ENCODE data around the gene COL4A1. TPM values are rescaled to one million over a fixed set of nuclear protein-coding genes. Genes with fewer than 3 reads are reported as not detected.

Gene COL4A1
- total RNA-seq, 2 experiments from 2014 or later, result 0.08 to 0.16 TPM

- H3K4me1 Mint-ChIP-seq (ENCODE audit: low read depth), result no peaks in the 10 kb centered on the region
- POLR2A ChIA-PET, result no interaction called here
- peaks cover 46% of the 10 kb centered on the region for H3K27me3 Mint-ChIP-seq
- peaks cover 4 to 11% of the 10 kb centered on the region in 2 experiments for H3K27me3 ChIP-seq (ENCODE audit: control insufficient read depth in 1 of 2, insufficient read depth in 2 of 2, low read length in 2 of 2)
- H3K36me3 ChIP-seq (ENCODE audit: insufficient read depth, low read length), result no peaks in the 10 kb centered on the region
- no peak for DNase-seq
- H3K4me3 ChIP-seq (ENCODE audit: low read length), result no peak overlapping the region
- no peak overlapping the region for H3K27ac ChIP-seq (ENCODE audit: low read depth in 1 of 2, low read length in 2 of 2)
- H3K4me1 ChIP-seq (ENCODE audit: insufficient read depth, low read length), result no peaks in the 10 kb centered on the region
- no peak for ATAC-seq (ENCODE audit: poor library complexity)
- H3K9me3 Mint-ChIP-seq, result no peaks in the 10 kb centered on the region
- TF ChIP-seq CTCF (IDR thresholded peaks at IDR 0.05), result no peak
- H3K36me3 Mint-ChIP-seq (ENCODE audit: low read depth), result no peaks in the 10 kb centered on the region
- H3K4me3 Mint-ChIP-seq, result no peak overlapping the region
- no peak overlapping the region for H3K27ac Mint-ChIP-seq
- CTCF ChIA-PET, result no interaction called here
- intact Hi-C loops (cut with DNase I, micrococcal nuclease), result no loop called here
- peaks cover 0 to 7% of the 10 kb centered on the region in 2 experiments for H3K9me3 ChIP-seq (ENCODE audit: control insufficient read depth in 1 of 2, insufficient read depth in 1 of 2, low read length in 2 of 2)
Measured at GRCh38 chr13:110263404-110263803, 43.6 kb downstream of the COL4A1 start.

- Mint-ChIP-seq H3K9me3 (no peaks in the 10 kb centered on the region), H3K27me3 (peaks cover 46% of the 10 kb centered on the region), H3K27ac (no peak overlapping the region), H3K4me3 (no peak overlapping the region), H3K4me1 (ENCODE audit: low read depth) (no peaks in the 10 kb centered on the region), H3K36me3 (ENCODE audit: low read depth) (no peaks in the 10 kb centered on the region)
- no peak for DNase-seq
- ChIA-PET CTCF (no interaction called here), POLR2A (no interaction called here)
- Histone ChIP-seq H3K27me3 (ENCODE audit: control insufficient read depth in 1 of 2, insufficient read depth in 2 of 2, low read length in 2 of 2) (peaks cover 4 to 11% of the 10 kb centered on the region in 2 experiments), H3K4me1 (ENCODE audit: insufficient read depth, low read length) (no peaks in the 10 kb centered on the region), H3K9me3 (ENCODE audit: control insufficient read depth in 1 of 2, insufficient read depth in 1 of 2, low read length in 2 of 2) (peaks cover 0 to 7% of the 10 kb centered on the region in 2 experiments), H3K4me3 (ENCODE audit: low read length) (no peak overlapping the region), H3K36me3 (ENCODE audit: insufficient read depth, low read length) (no peaks in the 10 kb centered on the region), H3K27ac (ENCODE audit: low read depth in 1 of 2, low read length in 2 of 2) (no peak overlapping the region)
- intact Hi-C loops (cut with DNase I, micrococcal nuclease), result no loop called here
- TF ChIP-seq CTCF (IDR thresholded peaks at IDR 0.05), result no peak
- ATAC-seq (ENCODE audit: poor library complexity), result no peak
Measured at GRCh38 chr13:110262508-110263291, 44.3 kb downstream of the COL4A1 start.

GRCh38 chr13:110262082-110262436 is 44.9 kb downstream of the COL4A1 start:
- Histone ChIP-seq H3K9me3 (ENCODE audit: control insufficient read depth in 1 of 2, insufficient read depth in 1 of 2, low read length in 2 of 2) (peaks cover 0 to 7% of the 10 kb centered on the region in 2 experiments), H3K4me3 (ENCODE audit: low read length) (no peak overlapping the region), H3K27me3 (ENCODE audit: control insufficient read depth in 1 of 2, insufficient read depth in 2 of 2, low read length in 2 of 2) (peaks cover 4 to 11% of the 10 kb centered on the region in 2 experiments), H3K4me1 (ENCODE audit: insufficient read depth, low read length) (no peaks in the 10 kb centered on the region), H3K36me3 (ENCODE audit: insufficient read depth, low read length) (no peaks in the 10 kb centered on the region), H3K27ac (ENCODE audit: low read depth in 1 of 2, low read length in 2 of 2) (no peak overlapping the region)
- ATAC-seq (ENCODE audit: poor library complexity) (no peak), DNase-seq (no peak)
- Mint-ChIP-seq H3K4me1 (ENCODE audit: low read depth) (no peaks in the 10 kb centered on the region), H3K9me3 (no peaks in the 10 kb centered on the region), H3K27ac (no peak overlapping the region), H3K36me3 (ENCODE audit: low read depth) (no peaks in the 10 kb centered on the region), H3K4me3 (no peak overlapping the region), H3K27me3 (peaks cover 46% of the 10 kb centered on the region)
- CTCF ChIA-PET, result no interaction called here
- no peak for TF ChIP-seq CTCF (IDR thresholded peaks at IDR 0.05)
- POLR2A ChIA-PET, result no interaction called here
- intact Hi-C loops (cut with DNase I, micrococcal nuclease), result no loop called here

Measured in CD4-positive, alpha-beta T cell (primary cell).